Measurements from ENCODE around the gene RAB3D. TPM values are rescaled to one million over a fixed set of nuclear protein-coding genes. Genes with fewer than 3 reads are reported as not detected.
A peak's percentile ranks its signal among the peaks of the same experiment; 100 is the strongest.

Gene RAB3D
- total RNA-seq (1 to 10 TPM; 3.2 to 4.5 TPM), polyA plus RNA-seq (3.7 TPM)

GRCh38 chr19:11339254-11340098 lies at the start of gene RAB3D:
TSS of gene RAB3D (minus strand) at chr19:11339657. CDS start at chr19:11337399, 2,258 bp downstream.
- peaks cover 6 to 22% (median 13%) of the 10 kb centered on the region in 3 donors for H3K36me3 Mint-ChIP-seq
- ChIA-PET POLR2A (interaction anchor here (0.6 to 1.4 kb wide), 3 partner anchors 36 to 1250 kb away, joined by 3 to 8 read pairs (median 6); no protein-coding TSS in a partner anchor), CTCF (interaction anchor here (1.1 to 3.7 kb wide), 3 partner anchors 12 to 96 kb away, joined by 3 to 13 read pairs (median 3); partner anchors contain the start of genes ODAD3 and PRKCSH)
- H3K27ac Mint-ChIP-seq = peak within 1 kb of the TSS; percentile 46 to 87 (median 76)
- DNase-seq = peak; percentile 48 to 79 (median 62)
- H3K9me3 Mint-ChIP-seq = no peaks in the 10 kb centered on the region
- H3K27ac ChIP-seq (ENCODE audit: low read depth, low read length) = peak within 1 kb of the TSS; percentile 31
- peaks cover 20 to 33% (median 27%) of the 10 kb centered on the region in 3 donors for H3K4me1 Mint-ChIP-seq
- peaks cover 5% of the 10 kb centered on the region for H3K36me3 ChIP-seq (ENCODE audit: insufficient read depth, low read length)
- no peaks in the 10 kb centered on the region for H3K9me3 ChIP-seq (ENCODE audit: low read length)
- peak within 1 kb of the TSS; percentile 73 to 90 (median 80) for H3K4me3 Mint-ChIP-seq
- H3K27me3 Mint-ChIP-seq = peaks cover 0 to 2% of the 10 kb centered on the region in 2 donors
- H3K27me3 ChIP-seq (ENCODE audit: insufficient read depth, low read length, poor library complexity, severe bottlenecking) = no peaks in the 10 kb centered on the region
- H3K4me1 ChIP-seq (ENCODE audit: insufficient read depth, low read length) = peaks cover 26% of the 10 kb centered on the region
- peak within 1 kb of the TSS; percentile 51 for H3K4me3 ChIP-seq (ENCODE audit: low read length)

- Histone ChIP-seq H3K36me3 (ENCODE audit: insufficient read depth, low read length) (no peaks in the 10 kb centered on the region), H3K4me1 (ENCODE audit: insufficient read depth, low read length) (peaks cover 18% of the 10 kb centered on the region), H3K27me3 (ENCODE audit: insufficient read depth, low read length, poor library complexity, severe bottlenecking) (peaks cover 5% of the 10 kb centered on the region), H3K4me3 (ENCODE audit: low read length) (no peak overlapping the region), H3K27ac (ENCODE audit: low read depth, low read length) (no peak overlapping the region), H3K9me3 (ENCODE audit: low read length) (no peaks in the 10 kb centered on the region)
- Mint-ChIP-seq H3K27ac (peak overlapping the region in 1 of 8 donors; percentile 79), H3K27me3 (peaks cover 7 to 11% of the 10 kb centered on the region in 2 donors), H3K4me3 (no peak overlapping the region), H3K9me3 (peaks cover 0 to 4% (median 0%) of the 10 kb centered on the region in 5 donors), H3K4me1 (peaks cover 8 to 21% (median 16%) of the 10 kb centered on the region in 3 donors), H3K36me3 (no peaks in the 10 kb centered on the region)
- CTCF ChIA-PET = no interaction called here
- POLR2A ChIA-PET = no interaction called here
- DNase-seq = no peak
Observed at GRCh38 chr19:11387162-11388034, 47.9 kb upstream of the RAB3D start.

GRCh38 chr19:11384778-11385129 lies 45.3 kb upstream of the RAB3D start:
- POLR2A ChIA-PET = interaction anchor here (2.0 kb wide), 1 partner anchor 10 kb away, joined by 10 read pairs; the partner anchor contains the start of gene SWSAP1

GRCh38 chr19:11383706-11384048 lies 44.2 kb upstream of the RAB3D start:
- Histone ChIP-seq H3K36me3 (ENCODE audit: insufficient read depth, low read length) (no peaks in the 10 kb centered on the region), H3K27ac (ENCODE audit: low read depth, low read length) (peak overlapping the region; percentile 47), H3K27me3 (ENCODE audit: insufficient read depth, low read length, poor library complexity, severe bottlenecking) (peaks cover 5% of the 10 kb centered on the region), H3K9me3 (ENCODE audit: low read length) (no peaks in the 10 kb centered on the region), H3K4me1 (ENCODE audit: insufficient read depth, low read length) (peaks cover 42% of the 10 kb centered on the region), H3K4me3 (ENCODE audit: low read length) (no peak overlapping the region)
- ChIA-PET CTCF (interaction anchor here (0.7 to 4.2 kb wide), 9 partner anchors 10 to 177 kb away, joined by 3 to 21 read pairs (median 6); partner anchors contain the start of genes ODAD3, PRKCSH and SWSAP1), POLR2A (interaction anchor here (0.6 to 2.0 kb wide), 5 partner anchors 9 to 1125 kb away, joined by 3 to 10 read pairs (median 5); partner anchors contain the start of genes ODAD3, PRKCSH and SWSAP1)
- Mint-ChIP-seq H3K4me3 (peak overlapping the region in 2 of 7 donors; percentile 17 to 27), H3K9me3 (peaks cover 0 to 3% (median 0%) of the 10 kb centered on the region in 5 donors), H3K27me3 (peaks cover 13 to 15% of the 10 kb centered on the region in 2 donors), H3K36me3 (peaks cover 0 to 3% (median 2%) of the 10 kb centered on the region in 3 donors), H3K27ac (peak overlapping the region in 1 of 8 donors; percentile 34), H3K4me1 (peaks cover 27 to 43% (median 39%) of the 10 kb centered on the region in 3 donors)
- DNase-seq = no peak

More at GRCh38 chr19:11384778-11385129, 45.3 kb upstream of the RAB3D start:
- Mint-ChIP-seq H3K4me1 (peaks cover 26 to 42% (median 37%) of the 10 kb centered on the region in 3 donors), H3K27me3 (peaks cover 13 to 15% of the 10 kb centered on the region in 2 donors), H3K27ac (peak overlapping the region in 2 of 8 donors; percentile 7 to 37), H3K9me3 (peaks cover 0 to 3% (median 0%) of the 10 kb centered on the region in 5 donors), H3K36me3 (peaks cover 0 to 3% (median 2%) of the 10 kb centered on the region in 3 donors), H3K4me3 (peak overlapping the region in 1 of 7 donors; percentile 32)
- DNase-seq = no peak
- Histone ChIP-seq H3K27me3 (ENCODE audit: insufficient read depth, low read length, poor library complexity, severe bottlenecking) (peaks cover 5% of the 10 kb centered on the region), H3K36me3 (ENCODE audit: insufficient read depth, low read length) (no peaks in the 10 kb centered on the region), H3K4me3 (ENCODE audit: low read length) (no peak overlapping the region), H3K27ac (ENCODE audit: low read depth, low read length) (no peak overlapping the region), H3K9me3 (ENCODE audit: low read length) (no peaks in the 10 kb centered on the region), H3K4me1 (ENCODE audit: insufficient read depth, low read length) (peaks cover 40% of the 10 kb centered on the region)
- CTCF ChIA-PET = interaction anchor here (1.5 kb wide), 1 partner anchor 98 kb away, joined by 7 read pairs; no protein-coding TSS in a partner anchor

- no peaks in the 10 kb centered on the region for H3K9me3 ChIP-seq (ENCODE audit: low read length)
- Mint-ChIP-seq H3K9me3 (peaks cover 0 to 3% (median 0%) of the 10 kb centered on the region in 5 donors), H3K27me3 (peaks cover 13 to 15% of the 10 kb centered on the region in 2 donors), H3K27ac (peak overlapping the region; percentile 34 to 92 (median 84)), H3K4me1 (peaks cover 28 to 43% (median 42%) of the 10 kb centered on the region in 3 donors), H3K4me3 (peak overlapping the region; percentile 56 to 84 (median 66)), H3K36me3 (peaks cover 0 to 4% (median 2%) of the 10 kb centered on the region in 3 donors)
- peak in 4 of 5 donors; percentile 29 to 60 (median 34) for DNase-seq
- peak overlapping the region; percentile 47 for H3K27ac ChIP-seq (ENCODE audit: low read depth, low read length)
- H3K27me3 ChIP-seq (ENCODE audit: insufficient read depth, low read length, poor library complexity, severe bottlenecking) = peaks cover 5% of the 10 kb centered on the region
- CTCF ChIA-PET = interaction anchor here (0.6 to 4.2 kb wide), 12 partner anchors 9 to 228 kb away, joined by 3 to 21 read pairs (median 6); partner anchors contain the start of genes ECSIT, ODAD3, PRKCSH and SWSAP1
- H3K4me1 ChIP-seq (ENCODE audit: insufficient read depth, low read length) = peaks cover 42% of the 10 kb centered on the region
- no peak overlapping the region for H3K4me3 ChIP-seq (ENCODE audit: low read length)
- POLR2A ChIA-PET = interaction anchor here (0.6 to 1.5 kb wide), 5 partner anchors 9 to 407 kb away, joined by 3 to 6 read pairs (median 5); partner anchors contain the start of genes ELOF1, ODAD3, PRKCSH and SWSAP1
- no peaks in the 10 kb centered on the region for H3K36me3 ChIP-seq (ENCODE audit: insufficient read depth, low read length)
Observed at GRCh38 chr19:11382898-11383705, 43.6 kb upstream of the RAB3D start.

GRCh38 chr19:11380653-11381537 lies 41.4 kb upstream of the RAB3D start:
- DNase-seq = peak; percentile 93 to 99 (median 98)
- H3K9me3 ChIP-seq (ENCODE audit: low read length) = no peaks in the 10 kb centered on the region
- H3K27ac Mint-ChIP-seq = peak overlapping the region; percentile 95 to 100 (median 98)
- ChIA-PET CTCF (interaction anchor here (0.5 to 4.2 kb wide), 36 partner anchors 9 to 685 kb away, joined by 3 to 35 read pairs (median 4); partner anchors contain the start of genes CCDC159, ECSIT, ELAVL3 and ELOF1), POLR2A (interaction anchor here (0.6 to 2.1 kb wide), 7 partner anchors 19 to 198 kb away, joined by 3 to 13 read pairs (median 5); partner anchors contain the start of genes CCDC159, ELOF1, ODAD3 and PRKCSH)
- peaks cover 4 to 8% (median 8%) of the 10 kb centered on the region in 3 donors for H3K36me3 Mint-ChIP-seq
- peaks cover 0 to 3% (median 0%) of the 10 kb centered on the region in 5 donors for H3K9me3 Mint-ChIP-seq
- peaks cover 34 to 53% (median 46%) of the 10 kb centered on the region in 3 donors for H3K4me1 Mint-ChIP-seq
- H3K4me1 ChIP-seq (ENCODE audit: insufficient read depth, low read length) = peaks cover 52% of the 10 kb centered on the region
- H3K27me3 ChIP-seq (ENCODE audit: insufficient read depth, low read length, poor library complexity, severe bottlenecking) = peaks cover 5% of the 10 kb centered on the region
- H3K4me3 ChIP-seq (ENCODE audit: low read length) = peak overlapping the region; percentile 67
- peak overlapping the region; percentile 84 to 98 (median 92) for H3K4me3 Mint-ChIP-seq
- H3K36me3 ChIP-seq (ENCODE audit: insufficient read depth, low read length) = no peaks in the 10 kb centered on the region
- peak overlapping the region; percentile 89 for H3K27ac ChIP-seq (ENCODE audit: low read depth, low read length)
- H3K27me3 Mint-ChIP-seq = peaks cover 13 to 15% of the 10 kb centered on the region in 2 donors

Measured in CD8-positive, alpha-beta memory T cell (primary cell).